K562 (cell line): Measurements from ENCODE around the gene CNPPD1. TPM values are rescaled to one million over a fixed set of nuclear protein-coding genes. Genes with fewer than 3 reads are reported as not detected.

Experiments
- ATAC-seq: fragments of 200-7000 bp; cut with Tn5 transposase; 3 replicates; pipeline ENCODE4 v1.9.1; 2020; ENCODE audit warnings: moderate library complexity
- BruUV-seq: library from RNA; stranded (reverse); fragments of 400-500 nt; replicated peaks from 2 replicates; lab custom pipeline; 2021; lab: Mats Ljungman, UMichigan
- CTCF ChIA-PET: fragments of 300-600 bp; formaldehyde crosslinking; extraction: SDS; loops from one replicate; lab custom pipeline; 2021; ENCODE audit warnings: low intra/inter-chr PET ratio; lab: Yijun Ruan, JAX
- POLR2A ChIA-PET: fragments of 300-600, 350-650 bp; sonication (Branson Sonifier 250); formaldehyde crosslinking; extraction: SDS; loops from one replicate; lab custom pipeline; 2021; ENCODE audit warnings: antibody characterized with exemption, inconsistent platforms; lab: Yijun Ruan, JAX
- DNase-seq, 4 experiments: peaks; one replicate each; pipeline versions ENCODE4 v3.0.0 to v3.0.0-alpha.2; 2011 to 2018; ENCODE audit warnings: low spot score in 3 of 4, mixed read lengths in 3 of 4; ENCODE audit errors: extremely low read depth in 1 of 4
- FAIRE-seq: peaks from 2 replicates; lab custom pipeline; 2011; peaks lifted over from hg19 to GRCh38; lab: Jason Lieb, UNC
- H2AFZ ChIP-seq: 2 replicates; pipeline ENCODE4 v1.6.0; 2011; ENCODE audit warnings: low read depth, low read length, control low read depth, inconsistent platforms
- H3K27ac ChIP-seq: fragments of 200-600 bp; 3 replicates; pipeline ENCODE4 v1.8.0; 2011; ENCODE audit warnings: low read depth, mild to moderate bottlenecking, control low read depth, inconsistent platforms, low read length, moderate library complexity, mixed read lengths; ENCODE audit errors: extremely low read depth
- H3K27me3 ChIP-seq, 2 experiments: fragments of 300-600 bp in 1 of 2; 2 replicates in 1 of 2; 3 replicates in 1 of 2; pipeline versions ENCODE4 v1.6.0 to v1.8.0; 2011; ENCODE audit warnings: inconsistent platforms in 2 of 2, low read length in 2 of 2, mild to moderate bottlenecking in 1 of 2, mixed read lengths in 1 of 2, moderate library complexity in 1 of 2; ENCODE audit not compliant: control insufficient read depth in 2 of 2, insufficient read depth in 2 of 2
- H3K36me3 ChIP-seq: fragments of 300-600 bp; 3 replicates; pipeline ENCODE4 v1.8.0; 2011; ENCODE audit warnings: mild to moderate bottlenecking, low read length, inconsistent platforms; ENCODE audit not compliant: control insufficient read depth, insufficient read depth
- H3K4me1 ChIP-seq, 2 experiments: fragments of 200-600 bp in 1 of 2; replicated peaks in 1 of 2; 2 replicates in 1 of 2; 3 replicates in 1 of 2; pipeline versions ENCODE4 v1.5.1 to v1.8.0; 2011; ENCODE audit warnings: inconsistent platforms in 2 of 2, low read length in 2 of 2, mild to moderate bottlenecking in 1 of 2, mixed read lengths in 1 of 2, moderate library complexity in 1 of 2; ENCODE audit not compliant: control insufficient read depth in 2 of 2, insufficient read depth in 2 of 2
- H3K4me2 ChIP-seq: 2 replicates; pipeline ENCODE4 v1.6.1; 2011; ENCODE audit warnings: low read length, control low read depth, inconsistent platforms, mixed read lengths; ENCODE audit not compliant: insufficient read depth
- H3K4me3 ChIP-seq: fragments of 200-600 bp; sonication (generic), shearing (Covaris generic); 2 replicates; pipeline ENCODE4 v1.5.1; 2016; ENCODE audit warnings: control low read depth, inconsistent platforms
- H3K79me2 ChIP-seq: fragments of 200-600 bp; 3 replicates; pipeline ENCODE4 v1.8.0; 2011; ENCODE audit warnings: low read length, inconsistent platforms; ENCODE audit not compliant: control insufficient read depth, insufficient read depth
- H3K9ac ChIP-seq, 2 experiments: 2 replicates each; pipeline versions ENCODE4 v1.6.0 to v1.6.1; 2011; ENCODE audit warnings: low read depth in 2 of 2, low read length in 2 of 2, control low read depth in 1 of 2, inconsistent platforms in 1 of 2, mild to moderate bottlenecking in 1 of 2, mixed read lengths in 1 of 2; ENCODE audit not compliant: insufficient read depth in 1 of 2
- H3K9me1 ChIP-seq: one replicate; pipeline ENCODE4 v1.6.0; 2011; ENCODE audit warnings: inconsistent platforms, mild to moderate bottlenecking, low read length, moderate library complexity; ENCODE audit not compliant: control insufficient read depth, insufficient read depth
- H3K9me3 ChIP-seq: replicated peaks from 2 replicates; pipeline ENCODE4 v1.5.1; 2011; ENCODE audit warnings: low read depth, low read length, inconsistent platforms; ENCODE audit not compliant: control insufficient read depth, insufficient read depth
- H4K20me1 ChIP-seq: replicated peaks from 2 replicates; pipeline ENCODE4 v1.6.1; 2011; ENCODE audit warnings: low read length, inconsistent platforms, mixed read lengths; ENCODE audit not compliant: control insufficient read depth, insufficient read depth
- ETV6 ChIP-seq, 3 experiments: fragments of 150-350 bp in 1 of 3; sonication (generic) in 1 of 3; formaldehyde crosslinking in 1 of 3; IDR thresholded peaks; 2 replicates each; pipeline versions ENCODE4 v1.6.1 to v1.8.0; 2014 to 2022; ENCODE audit warnings: borderline replicate concordance in 2 of 3, low read depth in 2 of 3, antibody characterized with exemption in 1 of 3, low read length in 1 of 3, mild to moderate bottlenecking in 1 of 3, missing genetic modification reagents in 1 of 3
- PREB ChIP-seq: sonication (generic); formaldehyde crosslinking; IDR thresholded peaks from 2 replicates; pipeline ENCODE4 v1.8.1; 2023; ENCODE audit warnings: mild to moderate bottlenecking, missing genetic modification reagents
- SP2 ChIP-seq: IDR thresholded peaks from 2 replicates; pipeline ENCODE4 v1.6.1; 2011; ENCODE audit warnings: mild to moderate bottlenecking, low read depth, low read length, moderate library complexity; ENCODE audit not compliant: poor library complexity, severe bottlenecking; ENCODE audit errors: extremely low read depth
- TRIM28 ChIP-seq: fragments of 450-650 bp; IDR thresholded peaks from 2 replicates; pipeline ENCODE4 v1.6.1; 2017
- YBX1 ChIP-seq: fragments of 450-650 bp; IDR thresholded peaks from 2 replicates; pipeline ENCODE4 v1.7.1; 2016; ENCODE audit warnings: mild to moderate bottlenecking
- ZNF232 ChIP-seq: sonication (generic); formaldehyde crosslinking; IDR thresholded peaks from 2 replicates; pipeline ENCODE4 v1.8.0; 2022; ENCODE audit warnings: mild to moderate bottlenecking, missing genetic modification reagents
- ZNF3 ChIP-seq: fragments of 250-450 bp; sonication (Bioruptor Pico); IDR thresholded peaks from 2 replicates; pipeline ENCODE4 v1.5.0; 2021; ENCODE audit warnings: mild to moderate bottlenecking, moderate library complexity
- ZNF444 ChIP-seq: fragments of 250-450 bp; sonication (Bioruptor Pico); IDR thresholded peaks from 2 replicates; pipeline ENCODE4 v1.4.0; 2020; ENCODE audit warnings: mild to moderate bottlenecking, moderate library complexity
- WGBS: fragments of 100-300 bp; shearing (Covaris generic); methylation state at CpG from one replicate; pipeline ENCODE4 v1.1.6; 2016; ENCODE audit warnings: low coverage, mixed read lengths; ENCODE audit not compliant: insufficient coverage; ENCODE audit errors: missing lambda C conversion rate; 5-methylcytosine and 5-hydroxymethylcytosine counted together
- in situ Hi-C: fragments of 300-500 bp; cut with MboI; formaldehyde crosslinking; loops from 4 replicates; pipeline ENCODE4 v1.15.0; 2018; ENCODE audit warnings: inconsistent platforms, mixed read lengths
- intact Hi-C: fragments of 100-400 bp; cut with micrococcal nuclease; formaldehyde crosslinking; loops from 2 replicates; pipeline ENCODE4 v1.14.2; 2022
- polyA plus RNA-seq, 8 experiments: library from polyadenylated mRNA; depleted of rRNA in 4 of 8; stranded (reverse) in 5 of 8; unstranded in 3 of 8; fragments of >200 nt; fragmentation: Nextera tagmentation in 2 of 8; fragmentation: Illumina TruSeq in 1 of 8; extraction: Ambion mirVana in 2 of 8; extraction: Trizol in 1 of 8; gene quantifications; 2 replicates each; pipeline versions ENCODE4 v1.2.1 to v1.2.3, GENCODE V29; 2011 to 2014; ENCODE audit warnings: inconsistent platforms in 1 of 8, missing spikeins in 1 of 8
- total RNA-seq, 7 experiments: library from RNA; depleted of rRNA in 6 of 7; stranded (reverse); fragments of >200 nt in 6 of 7; fragmentation: Illumina TruSeq in 2 of 7; extraction: Trizol in 2 of 7; gene quantifications; 2 replicates each; pipeline versions ENCODE4 v1.2.1 to v1.2.3, GENCODE V29; 2011 to 2021; ENCODE audit warnings: low replicate concordance in 1 of 7

CNPPD1 gene
- total and polyA plus RNA-seq, 9 of the 15 experiments (the other 6 are each of a cell fraction or from before 2014, with no cell fraction given), result 9.9 to 53.5 (median 27.0) TPM

- Histone ChIP-seq H3K4me3 (no peak overlapping the region), H3K27me3 (no peaks in the 10 kb centered on the region), H4K20me1 (no peaks in the 10 kb centered on the region), H3K9me3 (no peaks in the 10 kb centered on the region), H3K4me2 (no peak overlapping the region), H3K27ac (no peak overlapping the region), H3K36me3 (peaks cover 7% of the 10 kb centered on the region; the same call in 1 of the 3 replicates), H2AFZ (no peak overlapping the region), H3K4me1 (no peaks in the 10 kb centered on the region; a peak in 1 of 5 replicates), H3K9me1 (no peaks in the 10 kb centered on the region), H3K9ac (no peak overlapping the region), H3K79me2 (no peaks in the 10 kb centered on the region)
- no peak for TF ChIP-seq ZNF444
- TF ChIP-seq TRIM28, result no peak
- TF ChIP-seq YBX1, result no peak
- no peak for TF ChIP-seq ZNF232 (CRISPR knock-in tag)
- no peak for TF ChIP-seq SP2
- TF ChIP-seq ZNF3, result no peak
- TF ChIP-seq PREB (CRISPR knock-in tag), result no peak
- no peak for TF ChIP-seq ETV6 (IDR thresholded peaks at IDR 0.05; ENCODE audit: borderline replicate concordance in 1 of 2, low read depth in 2 of 2, low read length in 1 of 2)
- TF ChIP-seq ETV6 (CRISPR knock-in tag; IDR thresholded peaks at IDR 0.05; ENCODE audit: borderline replicate concordance), result no peak
- no peak for FAIRE-seq
- no peak for ATAC-seq
- no peak for DNase-seq
- in situ Hi-C loops, result no loop called here
- POLR2A ChIA-PET, result interaction anchor here (0.6 kb wide), 1 partner anchor 9 kb away, joined by 3 read pairs; no protein-coding TSS in a partner anchor
- no TSS peak for BruUV-seq
- intact Hi-C loops, result no loop called here
- 90% methylated on average over 4 of the region's 6 CpGs for WGBS
- CTCF ChIA-PET, result no interaction called here
These were observed 34.4 kb downstream of the CNPPD1 start for GRCh38 chr2:219142329-219142728.
